Effector CD4-positive, alpha-beta T cell (primary cell): ENCODE measurements around the gene METTL5.
"Not testable (repeated sequence)": the region's sequence is repeated elsewhere in the genome, so short reads cannot be mapped to it uniquely, and the experiment has no call there.

Experiments
- DNase-seq: peaks from one replicate; pipeline ENCODE4 v3.0.0-alpha.2; 2020

Gene METTL5

DNA sequence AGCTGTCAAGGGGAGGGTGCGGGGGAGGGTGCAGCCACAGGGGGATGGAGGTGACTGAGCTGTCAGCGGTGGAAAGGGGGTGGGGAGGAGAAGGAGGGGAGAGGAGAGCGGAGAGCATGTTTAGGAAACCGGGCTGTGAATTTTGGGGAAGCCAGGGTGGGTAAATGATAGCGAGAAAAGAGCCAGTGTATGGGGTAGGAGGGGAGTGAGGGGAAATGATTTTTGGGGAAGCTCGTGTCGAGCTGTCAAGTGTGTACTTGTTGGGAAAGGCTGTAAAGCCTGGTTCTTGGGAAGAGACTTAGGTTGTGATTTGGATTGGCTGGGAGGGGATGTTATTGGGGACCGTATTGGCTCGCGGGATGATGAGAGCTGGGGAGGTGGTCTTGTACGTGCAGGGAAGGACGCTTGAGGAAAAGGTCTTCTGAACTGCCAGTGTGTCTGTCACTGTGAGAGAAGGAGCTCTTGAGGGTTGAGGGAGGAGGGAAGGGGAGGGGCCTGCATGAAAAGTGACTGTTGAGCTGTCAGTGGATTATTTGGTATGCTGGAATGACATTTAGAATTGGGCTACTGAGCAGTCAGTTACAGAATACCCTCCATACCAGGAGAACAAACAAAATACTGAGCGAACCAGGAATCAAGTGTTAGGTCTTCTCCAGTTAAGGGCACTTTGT is 3.6 kb upstream of the METTL5 start:
- peak; percentile 38 for DNase-seq

- peak; percentile 88 for DNase-seq
Measured at GRCh38 chr2:169827272-169828140, 2.8 kb upstream of the METTL5 start, which contains the start of gene UBR3. TSS of gene UBR3 (plus strand) at chr2:169827454. CDS start at chr2:169827508, 54 bp downstream.

DNA sequence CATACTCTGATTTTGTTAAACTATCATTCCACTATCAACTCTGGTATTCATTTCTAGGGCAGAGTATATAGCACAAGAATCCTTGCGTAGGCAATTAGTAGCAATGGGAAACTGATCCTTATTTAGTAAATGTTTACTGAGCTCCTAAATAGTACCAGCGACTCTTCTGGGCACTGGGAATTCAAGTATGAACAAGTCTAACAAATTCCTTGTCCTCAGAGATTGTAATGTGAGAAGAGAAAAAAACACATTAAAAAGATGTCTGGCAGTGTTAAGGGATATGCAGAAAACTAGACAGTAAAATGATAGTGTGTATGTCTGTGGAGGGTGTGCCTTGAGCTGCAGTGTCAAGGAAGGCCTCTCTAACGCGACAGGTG is 721 bp downstream of the METTL5 start:
- DNase-seq: no peak

- no peak for DNase-seq
Measured at GRCh38 chr2:169822785-169823392, 1.8 kb downstream of the METTL5 start.

- DNase-seq: no peak
Measured at GRCh38 chr2:169822036-169822435, 2.7 kb downstream of the METTL5 start.

- not testable (repeated sequence) for DNase-seq
Measured at GRCh38 chr2:169820101-169820500, 4.6 kb downstream of the METTL5 start.

DNA sequence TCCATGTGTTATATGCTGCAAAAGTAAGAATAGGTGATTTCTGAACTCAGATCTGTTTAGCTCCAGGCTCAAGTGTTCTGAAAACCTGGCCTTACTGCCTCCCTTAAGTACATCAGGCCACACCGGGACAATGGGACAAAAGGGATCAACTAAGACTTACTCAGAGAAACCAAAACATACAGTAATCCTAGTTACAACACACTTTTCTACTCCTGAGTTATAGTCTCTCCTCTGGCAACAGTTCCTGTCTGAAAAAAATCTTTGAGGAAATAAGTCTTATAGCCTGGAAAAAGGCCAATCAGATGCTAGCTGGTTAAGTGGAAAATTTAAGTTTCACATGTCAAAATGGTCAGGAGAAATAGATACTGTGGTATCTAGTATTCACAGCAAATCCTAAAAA is 5.6 kb downstream of the METTL5 start:
- DNase-seq: no peak

DNA sequence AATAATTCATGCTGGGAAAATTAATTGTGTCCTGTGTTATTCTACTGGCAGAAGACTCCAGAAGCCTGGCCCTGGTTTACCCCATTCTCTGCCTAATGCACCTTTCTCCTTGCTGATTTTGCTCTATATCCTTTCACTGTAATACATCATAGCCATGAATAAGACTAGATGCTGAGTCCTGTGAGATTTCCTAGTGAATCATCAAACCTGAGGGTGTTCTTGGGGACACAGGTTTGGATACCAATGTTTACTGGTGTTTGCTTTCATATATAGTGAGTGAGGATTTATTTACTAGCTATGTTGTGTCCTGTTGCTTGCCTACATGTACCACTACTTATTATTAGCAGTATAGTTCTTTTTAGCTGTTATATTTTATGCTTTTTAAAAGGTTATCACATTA is 6.5 kb downstream of the METTL5 start:
- DNase-seq: no peak

GRCh38 chr2:169817369-169817768 is 7.3 kb downstream of the METTL5 start:
- DNase-seq: not testable (repeated sequence)

DNA sequence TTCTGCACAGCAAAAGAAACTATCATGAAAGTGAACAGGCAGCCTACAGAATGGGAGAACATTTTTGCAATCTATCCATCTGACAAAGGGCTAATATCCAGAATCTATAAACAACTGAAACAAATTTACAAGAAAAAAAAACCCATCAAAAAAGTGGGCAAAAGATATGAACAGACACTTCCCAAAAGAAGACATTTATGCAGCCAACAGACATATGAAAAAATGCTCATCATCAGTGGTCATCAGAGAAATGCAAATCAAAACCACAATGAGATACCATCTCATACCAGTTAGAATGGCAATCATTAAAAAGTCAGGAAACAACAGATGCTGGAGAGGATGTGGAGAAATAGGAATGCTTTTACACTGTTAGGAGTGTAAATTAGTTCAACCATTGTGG is 7.7 kb downstream of the METTL5 start:
- not testable (repeated sequence) for DNase-seq

DNA sequence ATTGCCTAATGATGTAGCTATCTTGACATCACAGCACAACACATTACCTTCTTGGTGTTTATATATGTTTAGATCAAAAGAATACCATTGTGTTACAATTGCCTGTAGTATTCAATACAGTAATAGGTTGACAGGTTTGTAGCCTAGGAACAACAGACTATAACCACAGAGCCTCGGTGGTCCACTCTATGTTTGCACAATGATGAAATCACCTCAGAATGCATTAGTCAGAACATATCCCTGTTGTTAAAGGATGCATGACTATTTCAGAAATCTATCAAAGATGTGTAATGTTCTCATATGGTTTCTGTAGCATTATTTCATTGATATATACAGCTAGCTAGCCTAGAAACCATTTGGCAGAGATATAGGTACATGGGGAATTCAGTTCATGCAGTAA is 8.9 kb downstream of the METTL5 start:
- no peak for DNase-seq

DNA sequence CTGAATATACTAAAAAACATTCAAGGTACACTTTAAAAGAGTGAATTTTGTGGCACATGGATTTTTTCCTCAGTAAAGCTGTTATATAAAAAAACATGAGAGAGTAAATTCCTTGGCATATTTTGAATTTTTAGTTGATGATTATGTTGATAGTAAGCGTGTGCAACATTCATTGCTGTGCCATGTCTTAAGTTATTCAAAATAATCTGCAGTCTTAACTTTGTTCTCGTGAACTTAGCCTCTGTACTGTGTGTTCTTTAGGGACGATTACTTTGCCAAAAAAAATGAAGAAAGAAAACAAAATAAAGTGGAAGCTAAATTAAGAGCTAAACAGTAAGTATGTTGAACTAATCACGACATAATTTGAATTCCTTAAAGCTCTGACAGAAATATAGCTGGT is 16.5 kb downstream of the METTL5 start:
- DNase-seq: no peak

DNA sequence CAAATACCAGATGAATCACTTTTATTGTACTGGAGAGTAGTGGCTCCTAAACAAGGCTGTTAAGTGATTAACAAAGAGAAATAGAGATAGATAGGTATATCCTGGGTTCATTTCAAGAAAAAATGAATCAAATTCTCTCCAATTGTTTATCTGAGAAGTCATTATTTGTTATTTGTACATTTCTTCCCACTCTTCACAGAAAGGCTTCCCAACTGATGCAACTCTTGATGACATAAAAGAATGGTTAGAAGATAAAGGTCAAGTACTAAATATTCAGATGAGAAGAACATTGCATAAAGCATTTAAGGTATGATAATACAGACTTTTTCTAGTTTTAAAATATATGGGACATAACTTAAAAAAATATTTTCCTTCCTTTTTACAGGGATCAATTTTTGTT is 18.1 kb downstream of the METTL5 start:
- DNase-seq: no peak

DNA sequence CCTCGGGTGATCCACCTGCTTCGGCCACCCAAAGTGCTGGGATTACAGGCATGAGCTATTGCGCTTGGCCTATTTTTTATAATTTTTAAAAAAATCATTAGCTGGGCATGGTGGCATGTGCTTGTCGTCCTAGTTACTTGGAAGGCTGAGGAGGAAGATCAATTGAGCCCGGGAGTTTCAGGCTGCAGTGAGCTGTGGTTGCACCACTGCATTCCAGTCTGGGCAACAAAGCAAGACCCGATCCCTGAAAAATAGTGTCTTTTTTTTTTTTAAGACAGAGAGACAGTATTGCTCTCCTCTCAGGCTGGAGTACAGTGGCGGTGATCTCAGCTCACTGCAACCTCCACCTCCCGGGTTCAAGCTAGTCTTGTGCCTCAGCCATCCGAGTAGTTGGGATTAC is 21.2 kb downstream of the METTL5 start:
- DNase-seq: no peak

GRCh38 chr2:169798718-169799592 is 25.8 kb downstream of the METTL5 start, which contains the start of gene SSB:
TSS of gene SSB (plus strand) at chr2:169798871. CDS start at chr2:169800961, 2,090 bp downstream.
- peak; percentile 86 for DNase-seq

DNA sequence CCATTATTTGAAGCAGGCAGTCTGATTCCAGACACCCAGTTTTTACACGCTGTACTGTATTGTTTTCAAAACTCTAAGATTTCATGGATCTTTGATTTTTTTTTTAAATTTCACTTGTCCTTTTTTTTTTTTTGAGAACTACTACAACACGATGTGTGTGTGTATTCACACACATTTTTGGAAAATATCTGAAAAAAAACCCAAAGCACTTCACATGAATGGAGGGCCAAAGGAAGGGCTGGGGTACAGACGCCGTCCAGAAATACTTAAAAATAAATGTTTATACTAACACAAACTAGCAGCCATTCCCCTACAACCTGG is 26.3 kb downstream of the METTL5 start:
- DNase-seq: no peak

DNA sequence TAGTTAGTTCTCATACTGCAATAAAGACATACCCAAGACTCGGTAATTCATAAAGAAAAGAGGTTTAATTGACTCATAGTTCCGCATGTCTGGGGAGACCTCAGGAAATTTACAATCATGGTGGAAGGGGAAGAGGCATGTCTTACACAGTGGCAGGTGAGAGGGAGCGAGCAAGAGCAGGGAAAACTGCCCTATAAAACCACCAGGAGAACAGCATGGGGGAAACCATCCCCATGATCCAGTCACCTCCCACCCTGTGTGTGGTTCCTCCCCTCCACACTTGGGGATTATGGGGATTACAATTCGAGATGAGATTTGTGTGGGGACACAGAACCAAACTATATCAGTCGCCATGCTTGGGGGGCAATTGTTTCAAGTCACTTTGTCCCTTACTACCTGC is 27.1 kb downstream of the METTL5 start:
- DNase-seq: no peak

GRCh38 chr2:169796441-169796840 is 28.3 kb downstream of the METTL5 start:
- DNase-seq: no peak

GRCh38 chr2:169795181-169795580 is 29.5 kb downstream of the METTL5 start:
- DNase-seq: no peak

DNA sequence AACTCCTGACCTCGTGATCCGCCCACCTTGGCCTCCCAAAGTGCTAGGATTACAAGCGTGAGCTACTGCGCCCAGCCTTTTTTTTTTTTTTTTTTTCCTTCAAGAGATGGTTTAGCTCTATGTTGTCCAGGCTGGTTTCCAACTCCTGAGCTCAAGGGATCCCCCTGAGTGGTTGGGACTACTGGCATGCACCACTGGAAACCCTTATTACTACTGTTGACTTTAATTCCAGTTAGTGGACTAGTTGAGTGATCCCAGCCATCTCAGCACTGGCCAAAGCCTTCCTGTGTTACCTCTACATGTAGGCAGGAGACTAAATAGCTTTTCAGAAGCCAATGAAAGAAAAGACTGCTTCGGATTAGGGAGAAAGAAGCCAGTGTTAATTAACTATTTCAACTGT is 34.1 kb downstream of the METTL5 start:
- no peak for DNase-seq

DNA sequence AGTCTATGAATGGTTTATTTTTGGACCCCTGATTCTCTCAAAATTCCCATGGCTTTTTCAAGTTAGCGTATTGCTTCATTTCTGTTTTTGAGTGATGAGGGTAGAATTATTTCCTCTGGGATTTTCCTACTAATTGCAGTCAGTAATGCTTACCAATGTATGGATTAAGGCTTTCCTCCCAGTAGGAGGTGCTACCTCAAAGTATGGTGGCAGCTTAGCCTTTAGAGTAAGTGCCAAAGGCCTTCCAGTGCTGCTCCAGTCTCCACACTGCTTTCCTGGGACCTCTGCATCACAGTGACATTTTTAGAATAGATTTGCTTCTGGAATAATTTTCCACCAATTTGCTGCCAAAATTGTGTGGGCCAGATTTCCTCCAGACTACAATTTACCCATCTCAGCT is 42.2 kb downstream of the METTL5 start:
- DNase-seq: no peak

GRCh38 chr2:169781249-169782013 is 43.3 kb downstream of the METTL5 start:
- DNase-seq: no peak
